ENCODE data around the gene RTN4RL1.
A peak's percentile ranks its signal among the peaks of the same experiment; 100 is the strongest.

Gene RTN4RL1

GRCh38 chr17:2029911-2030778 lies 5.0 kb upstream of the RTN4RL1 start, which contains the start of gene DPH1:
TSS of gene DPH1 (plus strand) at chr17:2030153. CDS start at chr17:2030170, 17 bp downstream.
- peak within 1 kb of the TSS; percentile 79 for H3K4me3 ChIP-seq (ENCODE audit: low read depth, low read length)
- TF ChIP-seq, protein P1, sequence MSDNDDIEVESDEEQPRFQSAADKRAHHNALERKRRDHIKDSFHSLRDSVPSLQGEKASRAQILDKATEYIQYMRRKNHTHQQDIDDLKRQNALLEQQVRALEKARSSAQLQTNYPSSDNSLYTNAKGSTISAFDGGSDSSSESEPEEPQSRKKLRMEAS (IDR thresholded peaks at IDR 0.05; ENCODE audit: low read depth, low read length), result peak; percentile 92
- TF ChIP-seq POLR2A (IDR thresholded peaks at IDR 0.05; ENCODE audit: extremely low read depth, insufficient read length) (peak; percentile 55), MYC (IDR thresholded peaks at IDR 0.05; ENCODE audit: low read depth, low read length) (peak; percentile 97), CTCF (IDR thresholded peaks at IDR 0.05; ENCODE audit: low read depth, low read length) (no peak)
- peak; percentile 79 for DNase-seq (ENCODE audit: low read depth)

- TF ChIP-seq CTCF (IDR thresholded peaks at IDR 0.05; ENCODE audit: low read depth, low read length) (no peak), POLR2A (IDR thresholded peaks at IDR 0.05; ENCODE audit: extremely low read depth, insufficient read length) (no peak), MYC (IDR thresholded peaks at IDR 0.05; ENCODE audit: low read depth, low read length) (no peak)
- TF ChIP-seq, protein P1 (IDR thresholded peaks at IDR 0.05; ENCODE audit: low read depth, low read length), result no peak
- no peak overlapping the region for H3K4me3 ChIP-seq (ENCODE audit: low read depth, low read length)
- no peak for DNase-seq (ENCODE audit: low read depth)
Observed at GRCh38 chr17:2028737-2029136, 3.6 kb upstream of the RTN4RL1 start.

GRCh38 chr17:2028234-2028614 lies 3.1 kb upstream of the RTN4RL1 start:
- no peak overlapping the region for H3K4me3 ChIP-seq (ENCODE audit: low read depth, low read length)
- DNase-seq (ENCODE audit: low read depth), result no peak
- TF ChIP-seq, protein P1 (IDR thresholded peaks at IDR 0.05; ENCODE audit: low read depth, low read length), result no peak
- TF ChIP-seq CTCF (IDR thresholded peaks at IDR 0.05; ENCODE audit: low read depth, low read length) (no peak), POLR2A (IDR thresholded peaks at IDR 0.05; ENCODE audit: extremely low read depth, insufficient read length) (no peak), MYC (IDR thresholded peaks at IDR 0.05; ENCODE audit: low read depth, low read length) (no peak)

DNA sequence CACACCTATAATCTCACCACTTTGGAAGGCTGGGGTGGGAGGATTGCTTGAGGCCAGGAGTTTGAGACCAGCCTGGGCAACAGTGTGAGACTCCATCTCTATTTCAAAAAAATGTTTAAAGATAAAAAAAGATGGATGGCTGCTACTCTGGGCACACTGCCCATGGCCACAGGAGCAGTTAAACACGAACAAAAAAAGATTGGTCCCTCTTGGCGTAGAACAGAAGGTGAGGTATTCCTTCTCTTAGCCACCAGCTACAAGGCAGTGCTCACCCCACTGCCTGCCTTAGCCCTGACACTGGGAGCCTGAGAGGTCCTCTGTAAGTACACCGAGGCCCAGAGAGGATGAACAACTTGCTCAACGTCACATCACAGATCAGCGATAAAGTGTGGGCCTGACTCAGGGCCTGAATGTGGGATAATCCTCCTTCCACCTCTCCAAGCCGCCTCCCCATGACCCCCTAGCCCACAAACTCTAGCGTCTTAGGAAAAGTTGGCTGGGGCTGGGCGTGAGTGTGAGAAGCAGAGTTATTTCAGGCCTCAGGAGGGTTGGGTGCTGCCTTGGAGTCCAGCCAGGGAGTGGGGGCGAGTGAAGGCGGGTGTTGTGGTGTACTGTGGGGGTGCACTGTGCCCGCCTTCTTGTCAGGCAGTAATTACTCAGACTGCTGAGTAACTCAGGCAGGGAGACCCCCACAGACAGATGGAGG lies 2.5 kb upstream of the RTN4RL1 start:
- DNase-seq (ENCODE audit: low read depth), result no peak
- H3K4me3 ChIP-seq (ENCODE audit: low read depth, low read length), result no peak overlapping the region
- TF ChIP-seq, protein P1 (IDR thresholded peaks at IDR 0.05; ENCODE audit: low read depth, low read length), result no peak
- TF ChIP-seq MYC (IDR thresholded peaks at IDR 0.05; ENCODE audit: low read depth, low read length), result no peak
- TF ChIP-seq CTCF (IDR thresholded peaks at IDR 0.05; ENCODE audit: low read depth, low read length), result no peak
- no peak for TF ChIP-seq POLR2A (IDR thresholded peaks at IDR 0.05; ENCODE audit: extremely low read depth, insufficient read length)

GRCh38 chr17:2025622-2026309 lies 632 bp upstream of the RTN4RL1 start:
- DNase-seq (ENCODE audit: low read depth), result peak; percentile 34

More at GRCh38 chr17:2025622-2026309, 632 bp upstream of the RTN4RL1 start:
- TF ChIP-seq CTCF (IDR thresholded peaks at IDR 0.05; ENCODE audit: low read depth, low read length), result peak; percentile 23
- no peak for TF ChIP-seq POLR2A (IDR thresholded peaks at IDR 0.05; ENCODE audit: extremely low read depth, insufficient read length)
- no peak overlapping the region for H3K4me3 ChIP-seq (ENCODE audit: low read depth, low read length)
